Ishikawa (cell line): ENCODE measurements around the gene FAT2.

ENCODE experiments used
- EP300 ChIP-seq: IDR thresholded peaks from 2 replicates; pipeline ENCODE4 v1.6.1; 2012; ENCODE audit warnings: borderline replicate concordance
- FOXM1 ChIP-seq: IDR thresholded peaks from 2 replicates; pipeline ENCODE4 v1.6.1; 2012; ENCODE audit warnings: low read depth, borderline replicate concordance
- NFIC ChIP-seq: IDR thresholded peaks from 2 replicates; pipeline ENCODE4 v1.6.1; 2012
- RAD21 ChIP-seq: IDR thresholded peaks from 2 replicates; pipeline ENCODE4 v1.6.1; 2012; ENCODE audit warnings: low read depth

GRCh38 chr5:151617383-151617840 lies 26.3 kb upstream of the FAT2 start:
- no peak for TF ChIP-seq RAD21
- no peak for TF ChIP-seq FOXM1
- TF ChIP-seq NFIC, result no peak
- TF ChIP-seq EP300, result no peak
